Activated naive CD8-positive, alpha-beta T cell treated with anti-CD3 and anti-CD28 coated beads, Interleukin-2, amount 50 U/mL, for 24 hours (primary cell): ENCODE results near the gene LRRC75B.
A peak's percentile ranks its signal among the peaks of the same experiment; 100 is the strongest.
"Not testable (repeated sequence)": the region's sequence is repeated elsewhere in the genome, so short reads cannot be mapped to it uniquely, and the experiment has no call there.

Experiments
- ATAC-seq: fragments of 150-1000 bp; cut with Tn5 transposase; one replicate; pipeline ENCODE4 v1.10.0; 2021
- DNase-seq: peaks from one replicate; pipeline ENCODE4 v3.0.0; 2021
- H3K27ac Mint-ChIP-seq: one replicate; pipeline ENCODE4 v1.8.0; 2021; ENCODE audit warnings: mild to moderate bottlenecking, mixed read lengths
- H3K27me3 Mint-ChIP-seq: one replicate; pipeline ENCODE4 v1.8.0; 2021; ENCODE audit warnings: mixed read lengths
- H3K36me3 Mint-ChIP-seq: one replicate; pipeline ENCODE4 v1.8.0; 2021; ENCODE audit warnings: low read depth, mixed read lengths
- H3K4me1 Mint-ChIP-seq: one replicate; pipeline ENCODE4 v1.8.0; 2021; ENCODE audit warnings: mixed read lengths
- H3K4me3 Mint-ChIP-seq: one replicate; pipeline ENCODE4 v1.8.0; 2021; ENCODE audit warnings: mild to moderate bottlenecking, moderate library complexity, mixed read lengths
- H3K9me3 Mint-ChIP-seq: one replicate; pipeline ENCODE4 v1.8.0; 2021; ENCODE audit warnings: mixed read lengths

LRRC75B gene

GRCh38 chr22:24563246-24563645, 29.6 kb downstream of the LRRC75B start:
- H3K9me3 Mint-ChIP-seq: no peaks in the 10 kb centered on the region
- DNase-seq (no peak), ATAC-seq (no peak)
- no peaks in the 10 kb centered on the region for H3K27me3 Mint-ChIP-seq
- H3K4me3 Mint-ChIP-seq: no peak overlapping the region
- peaks cover 43% of the 10 kb centered on the region for H3K4me1 Mint-ChIP-seq
- H3K27ac Mint-ChIP-seq: no peak overlapping the region
- peaks cover 51% of the 10 kb centered on the region for H3K36me3 Mint-ChIP-seq

GRCh38 chr22:24559471-24559870, 33.4 kb downstream of the LRRC75B start:
- H3K36me3 Mint-ChIP-seq: peaks cover 58% of the 10 kb centered on the region
- peaks cover 62% of the 10 kb centered on the region for H3K4me1 Mint-ChIP-seq
- DNase-seq: no peak
- H3K4me3 Mint-ChIP-seq: no peak overlapping the region
- H3K27ac Mint-ChIP-seq: no peak overlapping the region
- no peaks in the 10 kb centered on the region for H3K27me3 Mint-ChIP-seq
- no peaks in the 10 kb centered on the region for H3K9me3 Mint-ChIP-seq
- no peak for ATAC-seq

- Mint-ChIP-seq H3K27me3 (no peaks in the 10 kb centered on the region), H3K4me1 (peaks cover 64% of the 10 kb centered on the region), H3K4me3 (peak within 1 kb of the TSS; percentile 99), H3K27ac (peak within 1 kb of the TSS; percentile 99), H3K36me3 (peaks cover 41% of the 10 kb centered on the region), H3K9me3 (no peaks in the 10 kb centered on the region)
- DNase-seq (peak; percentile 99), ATAC-seq (peak; percentile 88)
Measured at GRCh38 chr22:24555165-24556039, 37.5 kb downstream of the LRRC75B start, which contains the start of gene SNRPD3. Gene SNRPD3, plus strand, starts transcription at chr22:24555999. Its CDS starts 1,676 bp downstream, at chr22:24557675.

- Mint-ChIP-seq H3K4me1 (peaks cover 61% of the 10 kb centered on the region), H3K4me3 (peak within 1 kb of the TSS; percentile 99), H3K36me3 (peaks cover 38% of the 10 kb centered on the region), H3K27ac (peak within 1 kb of the TSS; percentile 99), H3K9me3 (no peaks in the 10 kb centered on the region), H3K27me3 (no peaks in the 10 kb centered on the region)
- DNase-seq (peak; percentile 39), ATAC-seq (no peak)
Measured at GRCh38 chr22:24554313-24555164, 38.3 kb downstream of the LRRC75B start, which contains the start of gene GUCD1. Gene GUCD1, minus strand, starts transcription at chr22:24555138. Its CDS starts 147 bp downstream, at chr22:24554991.

- Mint-ChIP-seq H3K9me3 (no peaks in the 10 kb centered on the region), H3K27me3 (no peaks in the 10 kb centered on the region), H3K27ac (peak overlapping the region; percentile 87), H3K4me3 (peak overlapping the region; percentile 95), H3K4me1 (peaks cover 54% of the 10 kb centered on the region), H3K36me3 (peaks cover 32% of the 10 kb centered on the region)
- DNase-seq: no peak
- ATAC-seq: no peak
Measured at GRCh38 chr22:24553597-24554312, 39.1 kb downstream of the LRRC75B start.

- peak overlapping the region; percentile 95 for H3K4me3 Mint-ChIP-seq
- not testable (repeated sequence) for ATAC-seq
- H3K4me1 Mint-ChIP-seq: peaks cover 44% of the 10 kb centered on the region
Measured at GRCh38 chr22:24552503-24553286, 40.2 kb downstream of the LRRC75B start.

GRCh38 chr22:24550902-24551435, 41.9 kb downstream of the LRRC75B start:
- peaks cover 31% of the 10 kb centered on the region for H3K36me3 Mint-ChIP-seq
- H3K9me3 Mint-ChIP-seq: no peaks in the 10 kb centered on the region
- DNase-seq (no peak), ATAC-seq (no peak)
- H3K27ac Mint-ChIP-seq: peak overlapping the region; percentile 66
- no peak overlapping the region for H3K4me3 Mint-ChIP-seq
- H3K27me3 Mint-ChIP-seq: no peaks in the 10 kb centered on the region
- peaks cover 34% of the 10 kb centered on the region for H3K4me1 Mint-ChIP-seq

More at GRCh38 chr22:24552503-24553286, 40.2 kb downstream of the LRRC75B start:
- not testable (repeated sequence) for H3K27me3 Mint-ChIP-seq, DNase-seq, H3K9me3 Mint-ChIP-seq
- peak overlapping the region; percentile 87 for H3K27ac Mint-ChIP-seq
- peaks cover 31% of the 10 kb centered on the region for H3K36me3 Mint-ChIP-seq

- no peaks in the 10 kb centered on the region for H3K9me3 Mint-ChIP-seq
- DNase-seq (no peak), ATAC-seq (no peak)
- no peak overlapping the region for H3K27ac Mint-ChIP-seq
- H3K4me3 Mint-ChIP-seq: no peak overlapping the region
- H3K36me3 Mint-ChIP-seq: peaks cover 30% of the 10 kb centered on the region
- H3K27me3 Mint-ChIP-seq: no peaks in the 10 kb centered on the region
- H3K4me1 Mint-ChIP-seq: peaks cover 29% of the 10 kb centered on the region
Measured at GRCh38 chr22:24550028-24550901, 42.6 kb downstream of the LRRC75B start.

- ATAC-seq (no peak), DNase-seq (no peak)
- Mint-ChIP-seq H3K27me3 (no peaks in the 10 kb centered on the region), H3K27ac (no peak overlapping the region), H3K4me1 (peaks cover 24% of the 10 kb centered on the region), H3K4me3 (no peak overlapping the region), H3K9me3 (no peaks in the 10 kb centered on the region), H3K36me3 (peaks cover 34% of the 10 kb centered on the region)
Measured at GRCh38 chr22:24548812-24549211, 44.1 kb downstream of the LRRC75B start.

- H3K9me3 Mint-ChIP-seq: no peaks in the 10 kb centered on the region
- DNase-seq (no peak), ATAC-seq (no peak)
- peaks cover 37% of the 10 kb centered on the region for H3K36me3 Mint-ChIP-seq
- peaks cover 2% of the 10 kb centered on the region for H3K4me1 Mint-ChIP-seq
- H3K4me3 Mint-ChIP-seq: no peak overlapping the region
- no peak overlapping the region for H3K27ac Mint-ChIP-seq
- no peaks in the 10 kb centered on the region for H3K27me3 Mint-ChIP-seq
Measured at GRCh38 chr22:24543679-24544243, 49.1 kb downstream of the LRRC75B start.

GRCh38 chr22:24543185-24543601, 49.7 kb downstream of the LRRC75B start:
- Mint-ChIP-seq H3K4me3 (no peak overlapping the region), H3K27me3 (no peaks in the 10 kb centered on the region), H3K36me3 (peaks cover 32% of the 10 kb centered on the region), H3K27ac (no peak overlapping the region), H3K9me3 (no peaks in the 10 kb centered on the region), H3K4me1 (peaks cover 2% of the 10 kb centered on the region)
- no peak for ATAC-seq
- DNase-seq: no peak

GRCh38 chr22:24542641-24543040, 50.2 kb downstream of the LRRC75B start:
- H3K9me3 Mint-ChIP-seq: no peaks in the 10 kb centered on the region
- H3K4me1 Mint-ChIP-seq: peaks cover 2% of the 10 kb centered on the region
- no peaks in the 10 kb centered on the region for H3K27me3 Mint-ChIP-seq
- DNase-seq (no peak), ATAC-seq (no peak)
- peaks cover 28% of the 10 kb centered on the region for H3K36me3 Mint-ChIP-seq
- no peak overlapping the region for H3K4me3 Mint-ChIP-seq
- H3K27ac Mint-ChIP-seq: no peak overlapping the region
